ENCODE data around the gene METTL8.

DNA sequence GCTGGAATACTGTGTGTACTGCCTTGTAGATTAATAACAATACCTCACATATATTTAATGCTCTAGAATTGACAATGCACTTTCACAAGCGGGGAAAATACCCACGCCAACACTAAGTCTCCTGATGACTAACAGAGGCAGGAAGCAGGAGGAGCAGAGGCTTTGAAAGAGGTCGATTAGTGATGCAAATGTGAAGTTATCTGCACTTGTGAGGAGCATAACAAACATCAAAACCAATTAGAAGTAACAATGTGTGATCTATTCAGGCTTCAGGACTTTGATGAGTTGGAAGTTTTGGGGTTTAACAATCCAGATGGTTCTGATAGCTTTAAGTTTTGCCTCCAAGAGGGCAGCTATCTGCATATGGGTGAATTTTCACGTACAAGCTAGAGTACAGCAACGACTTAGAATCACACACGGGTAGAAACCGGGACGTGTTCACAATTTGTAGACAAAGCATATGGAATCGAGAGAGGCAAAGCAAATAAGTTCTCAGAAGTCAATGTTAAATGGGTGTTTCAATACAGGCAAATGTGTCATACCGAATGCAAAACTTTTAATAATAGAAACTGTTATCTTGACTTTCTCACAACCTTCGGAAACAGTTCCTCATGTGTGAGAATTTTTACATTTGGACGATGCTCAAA is 114.5 kb downstream of the METTL8 start:
- TF ChIP-seq, protein P1, sequence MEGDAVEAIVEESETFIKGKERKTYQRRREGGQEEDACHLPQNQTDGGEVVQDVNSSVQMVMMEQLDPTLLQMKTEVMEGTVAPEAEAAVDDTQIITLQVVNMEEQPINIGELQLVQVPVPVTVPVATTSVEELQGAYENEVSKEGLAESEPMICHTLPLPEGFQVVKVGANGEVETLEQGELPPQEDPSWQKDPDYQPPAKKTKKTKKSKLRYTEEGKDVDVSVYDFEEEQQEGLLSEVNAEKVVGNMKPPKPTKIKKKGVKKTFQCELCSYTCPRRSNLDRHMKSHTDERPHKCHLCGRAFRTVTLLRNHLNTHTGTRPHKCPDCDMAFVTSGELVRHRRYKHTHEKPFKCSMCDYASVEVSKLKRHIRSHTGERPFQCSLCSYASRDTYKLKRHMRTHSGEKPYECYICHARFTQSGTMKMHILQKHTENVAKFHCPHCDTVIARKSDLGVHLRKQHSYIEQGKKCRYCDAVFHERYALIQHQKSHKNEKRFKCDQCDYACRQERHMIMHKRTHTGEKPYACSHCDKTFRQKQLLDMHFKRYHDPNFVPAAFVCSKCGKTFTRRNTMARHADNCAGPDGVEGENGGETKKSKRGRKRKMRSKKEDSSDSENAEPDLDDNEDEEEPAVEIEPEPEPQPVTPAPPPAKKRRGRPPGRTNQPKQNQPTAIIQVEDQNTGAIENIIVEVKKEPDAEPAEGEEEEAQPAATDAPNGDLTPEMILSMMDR (IDR thresholded peaks at IDR 0.05): no peak
- no peak for TF ChIP-seq POLR2AphosphoS5 (IDR thresholded peaks at IDR 0.05; ENCODE audit: low read depth, low read length)
- TF ChIP-seq, protein P2, sequence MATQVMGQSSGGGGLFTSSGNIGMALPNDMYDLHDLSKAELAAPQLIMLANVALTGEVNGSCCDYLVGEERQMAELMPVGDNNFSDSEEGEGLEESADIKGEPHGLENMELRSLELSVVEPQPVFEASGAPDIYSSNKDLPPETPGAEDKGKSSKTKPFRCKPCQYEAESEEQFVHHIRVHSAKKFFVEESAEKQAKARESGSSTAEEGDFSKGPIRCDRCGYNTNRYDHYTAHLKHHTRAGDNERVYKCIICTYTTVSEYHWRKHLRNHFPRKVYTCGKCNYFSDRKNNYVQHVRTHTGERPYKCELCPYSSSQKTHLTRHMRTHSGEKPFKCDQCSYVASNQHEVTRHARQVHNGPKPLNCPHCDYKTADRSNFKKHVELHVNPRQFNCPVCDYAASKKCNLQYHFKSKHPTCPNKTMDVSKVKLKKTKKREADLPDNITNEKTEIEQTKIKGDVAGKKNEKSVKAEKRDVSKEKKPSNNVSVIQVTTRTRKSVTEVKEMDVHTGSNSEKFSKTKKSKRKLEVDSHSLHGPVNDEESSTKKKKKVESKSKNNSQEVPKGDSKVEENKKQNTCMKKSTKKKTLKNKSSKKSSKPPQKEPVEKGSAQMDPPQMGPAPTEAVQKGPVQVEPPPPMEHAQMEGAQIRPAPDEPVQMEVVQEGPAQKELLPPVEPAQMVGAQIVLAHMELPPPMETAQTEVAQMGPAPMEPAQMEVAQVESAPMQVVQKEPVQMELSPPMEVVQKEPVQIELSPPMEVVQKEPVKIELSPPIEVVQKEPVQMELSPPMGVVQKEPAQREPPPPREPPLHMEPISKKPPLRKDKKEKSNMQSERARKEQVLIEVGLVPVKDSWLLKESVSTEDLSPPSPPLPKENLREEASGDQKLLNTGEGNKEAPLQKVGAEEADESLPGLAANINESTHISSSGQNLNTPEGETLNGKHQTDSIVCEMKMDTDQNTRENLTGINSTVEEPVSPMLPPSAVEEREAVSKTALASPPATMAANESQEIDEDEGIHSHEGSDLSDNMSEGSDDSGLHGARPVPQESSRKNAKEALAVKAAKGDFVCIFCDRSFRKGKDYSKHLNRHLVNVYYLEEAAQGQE (IDR thresholded peaks at IDR 0.05; ENCODE audit: insufficient read depth in 1 of 2, low read depth in 2 of 2, low read length in 1 of 2): no peak
